Body of pancreas (tissue), 4 donors: Measurements from ENCODE around the gene CASZ1. TPM values are rescaled to one million over a fixed set of nuclear protein-coding genes. Genes with fewer than 3 reads are reported as not detected.

ENCODE experiments used
- ATAC-seq: fragments of 150-250 bp; one replicate; pipeline ENCODE4 v1.9.1; 2016
- DNase-seq, 4 donors: peaks; one replicate each; pipeline ENCODE4 v3.0.0-alpha.2; 2019
- H3K27ac ChIP-seq, 4 donors: fragments of 200-600 bp; sonication (generic); 1 replicate in 3 of 4; 2 replicates in 1 of 4; pipeline versions ENCODE4 v1.5.1 to v1.6.1; 2016 to 2019; ENCODE audit warnings: mild to moderate bottlenecking in 1 of 4, mixed read lengths in 1 of 4, moderate library complexity in 1 of 4
- H3K27me3 ChIP-seq, 2 donors: fragments of 200-600 bp; sonication (generic); one replicate each; pipeline ENCODE4 v1.6.0; 2016; ENCODE audit warnings: mild to moderate bottlenecking in 1 of 2
- H3K36me3 ChIP-seq, 2 donors: fragments of 200-600 bp; sonication (generic); replicated peaks in 1 of 2; 2 replicates each; pipeline ENCODE4 v1.5.1; 2016; ENCODE audit warnings: low read depth in 2 of 2; ENCODE audit not compliant: insufficient read depth in 1 of 2
- H3K4me1 ChIP-seq: fragments of 200-600 bp; sonication (generic); one replicate; pipeline ENCODE4 v1.6.0; 2016
- H3K4me3 ChIP-seq, 2 donors: fragments of 200-600 bp; sonication (generic); 1 replicate in 1 of 2; 2 replicates in 1 of 2; pipeline ENCODE4 v1.5.1; 2016 to 2019
- H3K9me3 ChIP-seq, 3 donors: fragments of 200-600 bp; sonication (generic); 1 replicate in 2 of 3; 2 replicates in 1 of 3; pipeline ENCODE4 v1.5.1; 2016
- CTCF ChIP-seq, 7 experiments: fragments of 450-650 bp in 4 of 7; fragments of 200-600 bp in 3 of 7; sonication (generic) in 3 of 7; IDR thresholded peaks; one replicate each; pipeline ENCODE4 v1.5.1; 2016 to 2019; ENCODE audit warnings: antibody characterized with exemption in 7 of 7
- POLR2A ChIP-seq, 3 donors: fragments of 450-650 bp; IDR thresholded peaks; one replicate each; pipeline ENCODE4 v1.6.1; 2016; ENCODE audit warnings: antibody characterized with exemption in 3 of 3, mild to moderate bottlenecking in 2 of 3
- WGBS, 2 donors: methylation state at CpG; one replicate each; pipeline ENCODE4 v1.1.5; 2017; 5-methylcytosine and 5-hydroxymethylcytosine counted together
- intact Hi-C: fragments of 100-400 bp; cut with DNase I; formaldehyde crosslinking; loops from one replicate; pipeline ENCODE4 v1.15.1; 2023
- total RNA-seq, 2 donors: library from RNA; depleted of rRNA; stranded (reverse); fragments of >200 nt; gene quantifications; one replicate each; pipeline ENCODE4 v1.1.0, GENCODE V29; 2016

Gene CASZ1
- total RNA-seq, 2 donors from 2014 or later: 9.3 to 14.2 TPM

GRCh38 chr1:10774615-10775310 is 21.7 kb downstream of the CASZ1 start:
- intact Hi-C loops: no loop called here
- Histone ChIP-seq H3K4me3 (no peak overlapping the region), H3K27ac (no peak overlapping the region), H3K4me1 (peaks cover 13% of the 10 kb centered on the region), H3K9me3 (no peaks in the 10 kb centered on the region), H3K36me3 (no peaks in the 10 kb centered on the region), H3K27me3 (no peaks in the 10 kb centered on the region)
- DNase-seq (peak in 1 of 4 donors; percentile 43), ATAC-seq (no peak)
- TF ChIP-seq POLR2A (IDR thresholded peaks at IDR 0.05): no peak
- no peak for TF ChIP-seq CTCF (IDR thresholded peaks at IDR 0.05)
- WGBS, 2 donors: 51 to 69% methylated on average over 17 of the region's 17 CpGs

DNA sequence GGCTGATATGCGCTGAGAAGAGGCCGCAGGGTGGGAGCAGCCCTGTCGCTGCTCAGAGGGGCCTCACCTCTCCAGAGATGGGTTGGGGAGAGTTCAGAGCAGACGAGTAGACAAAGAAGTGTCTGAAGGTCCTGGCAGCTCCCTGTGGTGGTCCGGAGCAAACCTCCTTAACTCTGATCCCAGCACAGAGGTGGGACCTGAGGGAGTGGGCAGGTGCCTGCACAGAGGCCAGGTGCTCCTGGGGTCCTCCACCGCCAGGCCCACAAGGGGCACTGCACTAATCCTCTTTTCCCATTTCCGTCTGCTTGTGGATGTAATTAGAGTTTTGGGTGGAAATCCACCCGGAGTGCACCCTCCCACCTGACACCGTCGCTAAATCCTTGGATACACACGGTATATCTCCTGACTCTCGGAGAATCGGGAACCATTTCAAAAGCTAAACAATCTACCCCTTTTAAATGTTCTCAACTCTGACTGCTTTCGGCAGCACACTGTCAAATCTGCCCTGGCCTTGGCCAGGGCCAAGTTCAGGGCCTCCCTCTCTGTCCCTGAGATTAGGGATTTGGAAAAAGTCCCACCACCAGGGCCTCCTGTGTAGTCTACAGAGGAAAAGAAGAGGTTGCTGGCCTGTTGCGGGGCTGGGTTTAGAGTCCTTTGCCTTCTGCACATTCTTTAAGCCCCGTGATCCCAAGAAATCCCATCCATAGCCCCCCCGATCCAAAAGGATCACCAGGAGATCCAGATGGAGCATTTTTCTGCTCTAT is 22.4 kb downstream of the CASZ1 start:
- intact Hi-C loops: no loop called here
- 65 to 66% methylated on average over 17 of the region's 17 CpGs for WGBS, 2 donors

DNA sequence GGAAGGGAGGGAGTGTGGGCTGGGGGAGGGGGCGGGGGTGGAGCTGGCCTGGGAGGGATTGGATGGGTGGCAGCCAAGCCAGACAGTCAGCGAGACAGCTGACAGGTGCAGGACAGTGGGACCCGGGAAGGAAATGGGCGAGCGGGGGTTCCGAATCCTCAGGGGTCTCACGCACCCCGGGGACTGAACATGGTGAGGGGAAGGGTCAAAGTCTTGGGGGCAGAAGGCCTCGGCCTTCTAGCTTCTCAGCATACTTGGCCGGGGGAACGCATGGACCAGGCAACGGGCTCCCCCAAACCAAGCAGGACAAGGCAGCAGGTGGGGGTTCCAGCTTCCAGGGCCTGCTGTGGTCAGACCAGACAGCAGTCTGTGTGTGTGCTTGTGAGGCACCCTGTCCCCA is 23.1 kb downstream of the CASZ1 start:
- no peak for ATAC-seq
- Histone ChIP-seq H3K27me3 (no peaks in the 10 kb centered on the region), H3K4me3 (no peak overlapping the region), H3K27ac (no peak overlapping the region), H3K36me3 (no peaks in the 10 kb centered on the region), H3K9me3 (no peaks in the 10 kb centered on the region), H3K4me1 (peaks cover 13% of the 10 kb centered on the region)
- TF ChIP-seq POLR2A (IDR thresholded peaks at IDR 0.05) (no peak), CTCF (IDR thresholded peaks at IDR 0.05) (no peak)
- 85 to 87% methylated on average over 9 to 12 of the region's 12 CpGs for WGBS, 2 donors
- intact Hi-C loops: no loop called here
- DNase-seq: no peak

More for the DNA sequence above, 22.4 kb downstream of the CASZ1 start:
- DNase-seq (no peak), ATAC-seq (no peak)
- H3K27ac ChIP-seq: no peak overlapping the region
- TF ChIP-seq POLR2A (IDR thresholded peaks at IDR 0.05): no peak
- H3K4me1 ChIP-seq: peaks cover 13% of the 10 kb centered on the region
- no peak overlapping the region for H3K4me3 ChIP-seq
- H3K9me3 ChIP-seq: no peaks in the 10 kb centered on the region
- H3K27me3 ChIP-seq: no peaks in the 10 kb centered on the region
- no peaks in the 10 kb centered on the region for H3K36me3 ChIP-seq

GRCh38 chr1:10772711-10773110 is 23.7 kb downstream of the CASZ1 start:
- no peaks in the 10 kb centered on the region for H3K9me3 ChIP-seq
- intact Hi-C loops: no loop called here

More at GRCh38 chr1:10772711-10773110, 23.7 kb downstream of the CASZ1 start:
- no peaks in the 10 kb centered on the region for H3K36me3 ChIP-seq
- no peaks in the 10 kb centered on the region for H3K27me3 ChIP-seq
- ATAC-seq (no peak), DNase-seq (no peak)
- no peak overlapping the region for H3K27ac ChIP-seq
- TF ChIP-seq CTCF (IDR thresholded peaks at IDR 0.05): no peak
- no peak for TF ChIP-seq POLR2A (IDR thresholded peaks at IDR 0.05)
- peaks cover 13% of the 10 kb centered on the region for H3K4me1 ChIP-seq
- no peak overlapping the region for H3K4me3 ChIP-seq
- WGBS, 2 donors: 82 to 100% methylated on average over 5 to 7 of the region's 7 CpGs
